Kidney (tissue), 14 donors: Measurements from ENCODE around the gene SNX32. TPM values are rescaled to one million over a fixed set of nuclear protein-coding genes. Genes with fewer than 3 reads are reported as not detected.

Experiments used
- DNase-seq, 5 donors: peaks; one replicate each; pipeline ENCODE4 v3.0.0-alpha.2; 2013 to 2020
- FAIRE-seq: peaks from 2 replicates; lab custom pipeline; 2012; peaks lifted over from hg19 to GRCh38; lab: Jason Lieb, UNC
- H3K27ac ChIP-seq, 2 donors: one replicate each; pipeline ENCODE4 v1.7.0; 2013; ENCODE audit warnings: low read depth in 2 of 2, low read length in 2 of 2, inconsistent platforms in 1 of 2
- H3K27me3 ChIP-seq: one replicate; pipeline ENCODE4 v1.7.1; 2013; ENCODE audit warnings: low read length, inconsistent platforms; ENCODE audit not compliant: control insufficient read depth, insufficient read depth
- H3K36me3 ChIP-seq, 3 donors: one replicate each; pipeline versions ENCODE4 v1.7.0 to v1.7.1; 2013; ENCODE audit warnings: low read length in 3 of 3, control low read depth in 1 of 3, inconsistent platforms in 1 of 3; ENCODE audit not compliant: insufficient read depth in 3 of 3, control insufficient read depth in 2 of 3
- H3K4me1 ChIP-seq, 3 donors: one replicate each; pipeline versions ENCODE4 v1.7.0 to v1.7.1; 2013; ENCODE audit warnings: low read length in 3 of 3, inconsistent platforms in 1 of 3, low read depth in 1 of 3; ENCODE audit not compliant: control insufficient read depth in 2 of 3, insufficient read depth in 2 of 3
- H3K4me3 ChIP-seq, 3 donors: one replicate each; pipeline versions ENCODE4 v1.7.0 to v1.8.1; 2013; ENCODE audit warnings: low read length in 3 of 3, control low read depth in 1 of 3, inconsistent platforms in 1 of 3
- H3K9ac ChIP-seq, 3 donors: one replicate each; pipeline versions ENCODE4 v1.7.0 to v1.7.1; 2013; ENCODE audit warnings: low read length in 3 of 3, control low read depth in 1 of 3, inconsistent platforms in 1 of 3
- H3K9me3 ChIP-seq, 3 donors: one replicate each; pipeline versions ENCODE4 v1.7.0 to v1.7.1; 2013; ENCODE audit warnings: low read length in 3 of 3, control low read depth in 1 of 3, inconsistent platforms in 1 of 3; ENCODE audit not compliant: control insufficient read depth in 2 of 3, insufficient read depth in 1 of 3
- CTCF ChIP-seq: IDR thresholded peaks from 3 replicates; pipeline ENCODE4 v1.5.1; 2012; ENCODE audit warnings: mild to moderate bottlenecking, moderate library complexity, borderline replicate concordance; ENCODE audit not compliant: insufficient read depth; ENCODE audit errors: extremely low read depth
- intact Hi-C: fragments of 100-400 bp; cut with DNase I; formaldehyde crosslinking; loops from one replicate; pipeline ENCODE4 v1.11.1; 2022
- polyA plus RNA-seq: library from polyadenylated mRNA; stranded (reverse); fragments of 350-450 nt; fragmentation: Illumina TruSeq; extraction: RNeasy Lipid Tissue Mini Kit (QIAGEN cat#74804); gene quantifications from one replicate; pipeline ENCODE4 v1.2.3, GENCODE V29; 2014; ENCODE audit warnings: low read depth, low replicate concordance; ENCODE audit not compliant: insufficient read depth
- total RNA-seq: library from RNA; stranded (reverse); fragmentation: NEBNext Ultra II Directional; extraction: Animal tissue kit (Norgen Biotek cat#: 25700); gene quantifications from one replicate; pipeline ENCODE4 v1.2.1, GENCODE V29; 2021
- donor health status: control.
- donor health status: control.
- donor health status: control.
- donor health status: control.
- donor health status: control.
- donor health status: DM: yes; HTN: yes; CAD: no.
- donor health status: Normal renal cell carcinoma (clear cell type).

Gene SNX32
- total and polyA plus RNA-seq, 2 donors from 2014 or later: 0.43 to 1.0 TPM

GRCh38 chr11:65797711-65798110 is 36.1 kb upstream of the SNX32 start:
- DNase-seq (no peak), FAIRE-seq (no peak)
- H3K36me3 ChIP-seq: peaks cover 0 to 27% (median 6%) of the 10 kb centered on the region in 3 donors
- no peak overlapping the region for H3K27ac ChIP-seq
- no peaks in the 10 kb centered on the region for H3K9me3 ChIP-seq
- TF ChIP-seq CTCF: no peak
- no peak overlapping the region for H3K4me3 ChIP-seq
- H3K4me1 ChIP-seq: peaks cover 0 to 26% (median 10%) of the 10 kb centered on the region in 3 donors
- no peaks in the 10 kb centered on the region for H3K27me3 ChIP-seq
- intact Hi-C loops: no loop called here
- H3K9ac ChIP-seq: no peak overlapping the region

GRCh38 chr11:65798882-65799281 is 34.9 kb upstream of the SNX32 start:
- H3K4me1 ChIP-seq: peaks cover 0 to 15% (median 4%) of the 10 kb centered on the region in 3 donors

GRCh38 chr11:65801153-65801987 is 32.4 kb upstream of the SNX32 start:
- Histone ChIP-seq H3K27me3 (no peaks in the 10 kb centered on the region), H3K9ac (no peak overlapping the region), H3K4me3 (no peak overlapping the region), H3K36me3 (peaks cover 0 to 7% (median 0%) of the 10 kb centered on the region in 3 donors), H3K27ac (no peak overlapping the region), H3K9me3 (no peaks in the 10 kb centered on the region), H3K4me1 (no peaks in the 10 kb centered on the region)
- DNase-seq: no peak
- intact Hi-C loops: no loop called here
- no peak for FAIRE-seq
- no peak for TF ChIP-seq CTCF

More at GRCh38 chr11:65798882-65799281, 34.9 kb upstream of the SNX32 start:
- TF ChIP-seq CTCF: no peak
- no peak for FAIRE-seq
- no peaks in the 10 kb centered on the region for H3K27me3 ChIP-seq
- no peaks in the 10 kb centered on the region for H3K9me3 ChIP-seq
- no peak for DNase-seq
- no peak overlapping the region for H3K27ac ChIP-seq
- H3K9ac ChIP-seq: no peak overlapping the region
- peaks cover 0 to 27% (median 6%) of the 10 kb centered on the region in 3 donors for H3K36me3 ChIP-seq
- no peak overlapping the region for H3K4me3 ChIP-seq
- intact Hi-C loops: no loop called here
